Endothelial cell of umbilical vein (primary cell): ENCODE results near the gene LOXL3. TPM values are rescaled to one million over a fixed set of nuclear protein-coding genes. Genes with fewer than 3 reads are reported as not detected.

Experiments used
- BruUV-seq: library from RNA; stranded (reverse); fragments of 400-500 nt; replicated peaks from 2 replicates; lab custom pipeline; 2021; lab: Mats Ljungman, UMichigan
- CTCF ChIA-PET: fragments of 300-600, 350-600 bp; sonication (Branson Sonifier 250); formaldehyde crosslinking; loops from one replicate; lab custom pipeline; 2021; ENCODE audit warnings: antibody characterized with exemption, inconsistent platforms; lab: Charles Lee
- POLR2A ChIA-PET: fragments of 300-600, 350-600 bp; sonication (Branson Sonifier 250); formaldehyde crosslinking; loops from one replicate; lab custom pipeline; 2021; ENCODE audit warnings: antibody characterized with exemption, inconsistent platforms; lab: Charles Lee
- DNase-seq: peaks from one replicate; pipeline ENCODE4 v3.0.0-alpha.2; 2011; ENCODE audit warnings: low read depth, low spot score
- FAIRE-seq: peaks from 2 replicates; lab custom pipeline; 2011; peaks lifted over from hg19 to GRCh38; lab: Jason Lieb, UNC
- H2AFZ ChIP-seq: 2 replicates; pipeline ENCODE4 v1.6.0; 2012; ENCODE audit warnings: low read depth, low read length, control low read depth, inconsistent platforms
- H3K27ac ChIP-seq: 2 replicates; pipeline ENCODE4 v1.5.1; 2011; ENCODE audit warnings: low read depth, mild to moderate bottlenecking, control low read depth, low read length, moderate library complexity; ENCODE audit not compliant: insufficient read depth
- H3K27me3 ChIP-seq, 2 experiments: 2 replicates each; pipeline versions ENCODE4 v1.6.0 to v1.6.1; 2011; ENCODE audit warnings: low read length in 2 of 2, mixed read lengths in 1 of 2; ENCODE audit not compliant: control insufficient read depth in 2 of 2, insufficient read depth in 2 of 2
- H3K36me3 ChIP-seq, 2 experiments: 2 replicates in 1 of 2; 3 replicates in 1 of 2; pipeline ENCODE4 v1.5.1; 2011; ENCODE audit warnings: low read length in 2 of 2, mild to moderate bottlenecking in 1 of 2, moderate library complexity in 1 of 2; ENCODE audit not compliant: control insufficient read depth in 2 of 2, insufficient read depth in 2 of 2; ENCODE audit errors: extremely low read depth in 1 of 2
- H3K4me1 ChIP-seq: 3 replicates; pipeline ENCODE4 v1.5.1; 2011; ENCODE audit warnings: mild to moderate bottlenecking, low read length; ENCODE audit not compliant: control insufficient read depth, insufficient read depth; ENCODE audit errors: extremely low read depth
- H3K4me2 ChIP-seq: 2 replicates; pipeline ENCODE4 v1.6.1; 2011; ENCODE audit warnings: low read length, control low read depth, mixed read lengths; ENCODE audit not compliant: insufficient read depth
- H3K4me3 ChIP-seq, 3 experiments: fragments of 200-600 bp in 1 of 3; sonication (generic), shearing (Covaris generic) in 1 of 3; replicated peaks in 1 of 3; 2 replicates each; pipeline ENCODE4 v1.5.1; 2011 to 2016; ENCODE audit warnings: control low read depth in 3 of 3, low read length in 3 of 3, mild to moderate bottlenecking in 2 of 3, inconsistent platforms in 1 of 3, low read depth in 1 of 3, moderate library complexity in 1 of 3; ENCODE audit not compliant: insufficient read depth in 1 of 3
- H3K79me2 ChIP-seq: 2 replicates; pipeline ENCODE4 v1.6.0; 2012; ENCODE audit warnings: low read length, inconsistent platforms; ENCODE audit not compliant: control insufficient read depth, insufficient read depth
- H3K9ac ChIP-seq: replicated peaks from 2 replicates; pipeline ENCODE3; 2011; ENCODE audit warnings: low read length, control low read depth; ENCODE audit not compliant: insufficient read depth; ENCODE audit errors: extremely low read depth
- H3K9me1 ChIP-seq: replicated peaks from 3 replicates; pipeline ENCODE4 v1.6.0; 2011; ENCODE audit warnings: mild to moderate bottlenecking, low read length; ENCODE audit not compliant: control insufficient read depth, insufficient read depth; ENCODE audit errors: extremely low read depth
- H3K9me3 ChIP-seq: replicated peaks from 2 replicates; pipeline ENCODE4 v1.5.1; 2012; ENCODE audit warnings: low read length, inconsistent platforms; ENCODE audit not compliant: control insufficient read depth, insufficient read depth
- H4K20me1 ChIP-seq: replicated peaks from 2 replicates; pipeline ENCODE3; 2011; ENCODE audit warnings: mild to moderate bottlenecking, low read length; ENCODE audit not compliant: control insufficient read depth, insufficient read depth; ENCODE audit errors: extremely low read depth
- CTCF ChIP-seq, 2 donors: IDR thresholded peaks; 1 replicate in 1 of 2; 2 replicates in 1 of 2; pipeline ENCODE4 v1.5.1; 2011; ENCODE audit warnings: low read length in 2 of 2, mild to moderate bottlenecking in 2 of 2, moderate library complexity in 2 of 2, control low read depth in 1 of 2, inconsistent platforms in 1 of 2, low read depth in 1 of 2; ENCODE audit not compliant: insufficient read depth in 1 of 2; ENCODE audit errors: extremely low read depth in 1 of 2
- EZH2 ChIP-seq: IDR thresholded peaks from 2 replicates; pipeline ENCODE4 v1.6.1; 2012; ENCODE audit warnings: borderline replicate concordance, low read depth, mild to moderate bottlenecking, moderate library complexity, low read length, inconsistent platforms; ENCODE audit not compliant: severe bottlenecking
- FOS ChIP-seq: IDR thresholded peaks from 2 replicates; pipeline ENCODE4 v1.6.1; 2011; ENCODE audit warnings: mild to moderate bottlenecking, low read length, moderate library complexity, borderline replicate concordance; ENCODE audit not compliant: insufficient read depth
- GATA2 ChIP-seq: IDR thresholded peaks from 2 replicates; pipeline ENCODE4 v1.7.0; 2011; ENCODE audit warnings: low read depth, mild to moderate bottlenecking, moderate library complexity, mixed read lengths, low read length; ENCODE audit not compliant: insufficient read length, insufficient read depth
- JUN ChIP-seq: IDR thresholded peaks from 2 replicates; pipeline ENCODE4 v1.6.1; 2011; ENCODE audit warnings: borderline replicate concordance, low read depth; ENCODE audit not compliant: insufficient read length, insufficient read depth
- MAX ChIP-seq: IDR thresholded peaks from 2 replicates; pipeline ENCODE4 v1.6.1; 2011; ENCODE audit not compliant: insufficient read depth, insufficient read length
- POLR2A ChIP-seq: IDR thresholded peaks from 2 replicates; pipeline ENCODE4 v1.6.1; 2012; ENCODE audit warnings: low read depth, mild to moderate bottlenecking, control low read depth, low read length
- dilution Hi-C: fragments of 300-500 bp; cut with MboI; formaldehyde crosslinking; loops from one replicate; pipeline ENCODE4 v1.15.0; 2019; ENCODE audit warnings: low sequenced_read_pairs; ENCODE audit not compliant: extremely low pct_ligation_motif_present
- intact Hi-C: fragments of 100-400 bp; cut with micrococcal nuclease; formaldehyde crosslinking; loops from one replicate; pipeline ENCODE4 v1.10.0; 2022
- polyA plus RNA-seq, 4 experiments: library from polyadenylated mRNA; depleted of rRNA in 3 of 4; stranded (reverse) in 3 of 4; unstranded in 1 of 4; fragments of >200 nt; gene quantifications; 2 replicates each; pipeline versions ENCODE4 v1.2.1 to v1.2.3, GENCODE V29; 2011 to 2012; ENCODE audit warnings: missing spikeins in 1 of 4
- total RNA-seq: library from RNA; stranded (reverse); gene quantifications from 2 replicates; pipeline ENCODE4 v1.2.3, GENCODE V29; 2021

Gene LOXL3
- total and polyA plus RNA-seq, 2 donors (not counting 3 experiments of a cell fraction or from before 2014, with no cell fraction given): 0.95 to 1.3 TPM

DNA sequence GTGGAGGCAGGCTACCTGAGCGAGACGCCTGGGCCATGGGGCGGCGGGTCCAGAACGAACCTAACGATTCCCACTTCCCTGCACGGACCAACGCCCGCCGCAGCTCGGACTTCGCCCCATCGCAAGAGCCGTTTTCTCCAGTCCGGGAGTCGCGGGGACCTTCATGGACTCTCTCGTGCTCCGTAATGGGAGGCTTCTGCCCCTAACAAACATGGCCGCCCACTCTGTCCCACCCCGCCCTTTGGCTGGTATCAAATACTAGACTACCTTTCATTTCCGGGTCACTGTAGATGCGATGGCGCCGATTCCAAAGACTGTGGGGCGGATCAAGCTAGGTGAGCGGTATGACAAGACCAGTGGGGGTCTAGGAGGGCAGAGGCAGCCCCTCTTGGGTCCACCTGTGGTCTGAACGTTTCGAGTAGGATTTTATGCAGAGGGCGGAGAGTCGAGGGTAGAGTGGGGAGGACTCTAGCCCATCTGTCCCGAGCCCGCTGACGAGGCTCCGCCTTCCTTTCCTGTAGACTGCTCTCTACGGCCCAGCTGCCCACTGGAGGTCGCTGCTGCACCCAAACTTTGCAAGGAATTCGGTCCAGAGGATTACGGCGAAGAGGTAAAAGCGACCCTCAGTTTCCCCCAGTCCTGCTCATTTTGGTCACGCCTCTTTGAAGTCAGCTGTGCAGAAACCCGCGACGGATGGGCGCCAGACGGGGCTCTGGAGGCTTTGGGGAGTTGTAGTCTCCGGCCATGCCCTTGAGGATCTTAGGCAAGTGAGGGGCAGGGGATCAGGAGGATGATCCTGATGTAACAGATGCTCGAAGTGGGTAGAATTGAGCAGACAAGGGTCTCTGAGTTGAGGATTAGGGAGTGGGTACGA is 70.7 kb downstream of the LOXL3 start, which contains the start of the genes CCDC142 and TTC31:
TSS of gene CCDC142 (minus strand) at position 198 of the 874 bp plus-strand sequence. CDS start at position 37, 161 bp downstream.
TSS of gene TTC31 (plus strand) at position 281 of the 874 bp plus-strand sequence. CDS start at position 296, 15 bp downstream.
- H3K36me3 ChIP-seq: peaks cover 0 to 3% of the 10 kb centered on the region in 2 experiments
- FAIRE-seq (peak; percentile 99), DNase-seq (peak; percentile 97)
- H3K9me3 ChIP-seq: no peaks in the 10 kb centered on the region
- CTCF ChIA-PET: interaction anchor here (0.8 to 5.6 kb wide), 19 partner anchors 10 to 233 kb away, joined by 3 to 82 read pairs (median 6); partner anchors contain the start of genes AUP1, DQX1, HTRA2 and INO80B
- peak within 1 kb of the TSS; percentile 36 for H3K27ac ChIP-seq
- peaks cover 16% of the 10 kb centered on the region for H3K79me2 ChIP-seq
- peak within 1 kb of the TSS; percentile 6 to 79 (median 66) for H3K4me3 ChIP-seq
- peaks cover 13% of the 10 kb centered on the region for H3K4me1 ChIP-seq
- TSS peak; percentile 74 for BruUV-seq
- POLR2A ChIA-PET: interaction anchor here (0.6 to 0.7 kb wide), 2 partner anchors 10 to 707 kb away, joined by 3 to 19 read pairs; partner anchors contain the start of gene MRPL53
- H3K9me1 ChIP-seq: no peaks in the 10 kb centered on the region
- peak within 1 kb of the TSS; percentile 68 for H3K9ac ChIP-seq
- H2AFZ ChIP-seq: peak within 1 kb of the TSS; percentile 93
- no peaks in the 10 kb centered on the region for H4K20me1 ChIP-seq
- intact Hi-C loops (loop anchor here (1.0 kb wide), 9 partner anchors 11 to 104 kb away; partner anchors contain the start of genes AUP1, HTRA2, INO80B and MRPL53), dilution Hi-C loops (no loop called here)
- peak within 1 kb of the TSS; percentile 68 for H3K4me2 ChIP-seq
- peak; percentile 89 to 93 for TF ChIP-seq CTCF (IDR thresholded peaks at IDR 0.05; ENCODE audit: extremely low read depth in 1 of 2, insufficient read depth in 1 of 2, low read depth in 1 of 2, low read length in 2 of 2)
- TF ChIP-seq EZH2: no peak
- no peak for TF ChIP-seq JUN
- no peak for TF ChIP-seq GATA2
- no peak for TF ChIP-seq FOS
- TF ChIP-seq MAX: no peak
- peak; percentile 55 for TF ChIP-seq POLR2A
- no peaks in the 10 kb centered on the region for H3K27me3 ChIP-seq

Other genes with a start within 250 kb of the LOXL3 start
- gene SLC4A5, start 210.5 kb downstream of the LOXL3 start, total RNA-seq: 0.97 and 1.2 TPM in 2 replicates
- 0.12 and 0.21 TPM in 2 replicates for gene SLC4A5, start 210.5 kb downstream of the LOXL3 start, polyA plus RNA-seq
- gene DCTN1, start 173.6 kb downstream of the LOXL3 start, total RNA-seq: 165 and 170 TPM in 2 replicates
- gene DCTN1, start 173.6 kb downstream of the LOXL3 start, polyA plus RNA-seq: 120 and 130 TPM in 2 replicates
- gene C2orf81, start 132.3 kb downstream of the LOXL3 start, total RNA-seq: 0.51 and 0.71 TPM in 2 replicates
- 0.16 and 0.17 TPM in 2 replicates for gene C2orf81, start 132.3 kb downstream of the LOXL3 start, polyA plus RNA-seq
- 21.7 and 24.9 TPM in 2 replicates for gene WDR54, start 132.2 kb downstream of the LOXL3 start, total RNA-seq
- gene WDR54, start 132.2 kb downstream of the LOXL3 start, polyA plus RNA-seq: 46.3 and 53.0 TPM in 2 replicates
- gene RTKN, start 112.0 kb downstream of the LOXL3 start, total RNA-seq: 19.8 and 20.0 TPM in 2 replicates
- 20.7 and 27.5 TPM in 2 replicates for gene RTKN, start 112.0 kb downstream of the LOXL3 start, polyA plus RNA-seq
- 24.2 and 28.1 TPM in 2 replicates for gene INO80B, start 98.9 kb downstream of the LOXL3 start, total RNA-seq
- gene INO80B, start 98.9 kb downstream of the LOXL3 start, polyA plus RNA-seq: 14.1 and 15.1 TPM in 2 replicates
- gene WBP1, start 95.5 kb downstream of the LOXL3 start, total RNA-seq: 44.5 and 50.5 TPM in 2 replicates
- gene WBP1, start 95.5 kb downstream of the LOXL3 start, polyA plus RNA-seq: 209 and 241 TPM in 2 replicates
- 78.3 and 79.9 TPM in 2 replicates for gene MOGS, start 88.6 kb downstream of the LOXL3 start, total RNA-seq
- gene MOGS, start 88.6 kb downstream of the LOXL3 start, polyA plus RNA-seq: 75.9 and 88.0 TPM in 2 replicates
- 69.7 and 70.4 TPM in 2 replicates for gene MRPL53, start 81.3 kb downstream of the LOXL3 start, total RNA-seq
- 68.7 and 107 TPM in 2 replicates for gene MRPL53, start 81.3 kb downstream of the LOXL3 start, polyA plus RNA-seq
- 20.3 and 23.8 TPM in 2 replicates for gene CCDC142, start 70.9 kb downstream of the LOXL3 start, total RNA-seq
- 12.8 and 13.5 TPM in 2 replicates for gene CCDC142, start 70.9 kb downstream of the LOXL3 start, polyA plus RNA-seq
- gene TTC31, start 70.9 kb downstream of the LOXL3 start, total RNA-seq: 20.1 and 21.8 TPM in 2 replicates
- 24.1 and 24.8 TPM in 2 replicates for gene TTC31, start 70.9 kb downstream of the LOXL3 start, polyA plus RNA-seq
- 3.8 and 4.3 TPM in 2 replicates for gene LBX2, start 54.3 kb downstream of the LOXL3 start, total RNA-seq
- 2.8 and 4.0 TPM in 2 replicates for gene LBX2, start 54.3 kb downstream of the LOXL3 start, polyA plus RNA-seq
- gene PCGF1, start 46.2 kb downstream of the LOXL3 start, total RNA-seq: 17.4 and 21.0 TPM in 2 replicates
- gene PCGF1, start 46.2 kb downstream of the LOXL3 start, polyA plus RNA-seq: 17.4 and 19.2 TPM in 2 replicates
- not detected in 2 replicates for gene TLX2, start 39.5 kb downstream of the LOXL3 start, total RNA-seq
- gene TLX2, start 39.5 kb downstream of the LOXL3 start, polyA plus RNA-seq: not detected in 2 replicates
- gene DQX1, start 27.7 kb downstream of the LOXL3 start, total RNA-seq: 0.44 and 0.69 TPM in 2 replicates
- 0.03 and 0.06 TPM in 2 replicates for gene DQX1, start 27.7 kb downstream of the LOXL3 start, polyA plus RNA-seq
- gene AUP1, start 24.2 kb downstream of the LOXL3 start, total RNA-seq: 103 and 109 TPM in 2 replicates
- 187 and 203 TPM in 2 replicates for gene AUP1, start 24.2 kb downstream of the LOXL3 start, polyA plus RNA-seq
- 32.6 and 34.3 TPM in 2 replicates for gene HTRA2, start 24.0 kb downstream of the LOXL3 start, total RNA-seq
- gene HTRA2, start 24.0 kb downstream of the LOXL3 start, polyA plus RNA-seq: 52.8 and 54.1 TPM in 2 replicates
- gene DOK1, start 778 bp upstream of the LOXL3 start, total RNA-seq: 12.7 and 14.3 TPM in 2 replicates
- 10.4 and 13.8 TPM in 2 replicates for gene DOK1, start 778 bp upstream of the LOXL3 start, polyA plus RNA-seq
- gene M1AP, start 94.4 kb upstream of the LOXL3 start, total RNA-seq: not detected in 2 replicates
- 0.04 TPM in 1 of 2 replicates, not detected in the other for gene M1AP, start 94.4 kb upstream of the LOXL3 start, polyA plus RNA-seq
- gene SEMA4F, start 100.3 kb upstream of the LOXL3 start, total RNA-seq: 5.9 and 6.0 TPM in 2 replicates
- gene SEMA4F, start 100.3 kb upstream of the LOXL3 start, polyA plus RNA-seq: 4.9 and 5.3 TPM in 2 replicates